Thyroid gland (tissue), 4 donors: Measurements from ENCODE around the gene CYFIP2.

Source experiments
- CTCF ChIP-seq, 6 experiments: fragments of 200-600 bp in 3 of 6; fragments of 450-650 bp in 3 of 6; sonication (generic) in 3 of 6; IDR thresholded peaks; one replicate each; pipeline ENCODE4 v1.5.1; 2016 to 2019; ENCODE audit warnings: antibody characterized with exemption in 6 of 6, mild to moderate bottlenecking in 2 of 6, inconsistent platforms in 1 of 6, moderate library complexity in 1 of 6
- POLR2A ChIP-seq, 2 donors: fragments of 450-650 bp; IDR thresholded peaks; one replicate each; pipeline ENCODE4 v1.6.1; 2017; ENCODE audit warnings: antibody characterized with exemption in 2 of 2, mild to moderate bottlenecking in 2 of 2, moderate library complexity in 1 of 2

GRCh38 chr5:157289164-157289819 is 23.4 kb downstream of the CYFIP2 start:
- TF ChIP-seq CTCF (IDR thresholded peaks at IDR 0.05) = no peak
- no peak for TF ChIP-seq POLR2A (IDR thresholded peaks at IDR 0.05)
